Right ventricle myocardium superior (tissue), 1 donor: ENCODE measurements around the gene CMTM7. TPM values are rescaled to one million over a fixed set of nuclear protein-coding genes. Genes with fewer than 3 reads are reported as not detected.
A peak's percentile ranks its signal among the peaks of the same experiment; 100 is the strongest.

ENCODE experiments used
- ATAC-seq: fragments of 200-7000 bp; cut with Tn5 transposase; one replicate; pipeline ENCODE4 v1.9.1; 2020; ENCODE audit warnings: mild to moderate bottlenecking; ENCODE audit not compliant: poor library complexity
- DNase-seq: peaks from one replicate; pipeline ENCODE4 v3.0.0-alpha.2; 2020
- intact Hi-C: fragments of 100-400 bp; cut with DNase I; formaldehyde crosslinking; loops from one replicate; pipeline ENCODE4 v1.11.2; 2022
- total RNA-seq: library from RNA; stranded (reverse); fragmentation: NEBNext Ultra II Directional; extraction: Animal tissue kit (Norgen Biotek cat#: 25700); gene quantifications from one replicate; pipeline ENCODE4 v1.2.1, GENCODE V29; 2021
- donor health status: DM: no; HTN: yes; CAD: no; lungs with severe emphysema.

CMTM7 gene
- total RNA-seq, 1 donor from 2014 or later, result 2.7 TPM

- intact Hi-C loops, result no loop called here
- peak; percentile 9 for ATAC-seq
- DNase-seq, result no peak
Measured at GRCh38 chr3:32406486-32407408, 15.1 kb downstream of the CMTM7 start.

GRCh38 chr3:32410367-32411246, 19.0 kb downstream of the CMTM7 start:
- DNase-seq (no peak), ATAC-seq (no peak)
- intact Hi-C loops, result no loop called here

- no peak for DNase-seq
- intact Hi-C loops, result no loop called here
- no peak for ATAC-seq
Measured at GRCh38 chr3:32411442-32411841, 19.8 kb downstream of the CMTM7 start.

- intact Hi-C loops, result no loop called here
- ATAC-seq (no peak), DNase-seq (no peak)
Measured at GRCh38 chr3:32412887-32413286, 21.2 kb downstream of the CMTM7 start.

- intact Hi-C loops, result no loop called here
- DNase-seq (no peak), ATAC-seq (no peak)
Measured at GRCh38 chr3:32413845-32414521, 22.3 kb downstream of the CMTM7 start.

GRCh38 chr3:32414522-32415202, 23.0 kb downstream of the CMTM7 start:
- ATAC-seq (peak; percentile 60), DNase-seq (no peak)
- intact Hi-C loops, result no loop called here

- DNase-seq, result no peak
- intact Hi-C loops, result no loop called here
- ATAC-seq, result no peak
Measured at GRCh38 chr3:32419742-32420125, 28.1 kb downstream of the CMTM7 start.

- DNase-seq (no peak), ATAC-seq (no peak)
- intact Hi-C loops, result no loop called here
Measured at GRCh38 chr3:32420126-32421038, 28.7 kb downstream of the CMTM7 start.

- intact Hi-C loops, result no loop called here
Measured at GRCh38 chr3:32421185-32421584, 29.5 kb downstream of the CMTM7 start.

GRCh38 chr3:32421991-32422859, 30.6 kb downstream of the CMTM7 start:
- DNase-seq (peak; percentile 96), ATAC-seq (peak; percentile 97)
- intact Hi-C loops, result no loop called here

More at GRCh38 chr3:32421185-32421584, 29.5 kb downstream of the CMTM7 start:
- ATAC-seq (peak; percentile 3), DNase-seq (no peak)

- no peak for DNase-seq
- ATAC-seq, result peak; percentile 19
- intact Hi-C loops, result no loop called here
Measured at GRCh38 chr3:32422943-32423342, 31.3 kb downstream of the CMTM7 start.

- no peak for ATAC-seq
Measured at GRCh38 chr3:32423534-32423933, 31.9 kb downstream of the CMTM7 start.

GRCh38 chr3:32423956-32424557, 32.4 kb downstream of the CMTM7 start:
- ATAC-seq, result no peak
- no peak for DNase-seq
- intact Hi-C loops, result no loop called here

More at GRCh38 chr3:32423534-32423933, 31.9 kb downstream of the CMTM7 start:
- intact Hi-C loops, result no loop called here
- no peak for DNase-seq

GRCh38 chr3:32424581-32425250, 33.1 kb downstream of the CMTM7 start:
- DNase-seq (no peak), ATAC-seq (no peak)
- intact Hi-C loops, result no loop called here
